Osteoblast (primary cell): Measurements from ENCODE around the gene GNAI3. TPM values are rescaled to one million over a fixed set of nuclear protein-coding genes. Genes with fewer than 3 reads are reported as not detected.
A peak's percentile ranks its signal among the peaks of the same experiment; 100 is the strongest.

Experiments
- DNase-seq: peaks from one replicate; pipeline ENCODE4 v3.0.0; 2011; ENCODE audit warnings: low spot score, mixed read lengths; ENCODE audit not compliant: insufficient read length; ENCODE audit errors: missing footprints
- H2AFZ ChIP-seq: 2 replicates; pipeline ENCODE4 v1.6.0; 2011; ENCODE audit warnings: mild to moderate bottlenecking, low read length
- H3K27ac ChIP-seq: 2 replicates; pipeline ENCODE4 v1.5.1; 2011; ENCODE audit warnings: mild to moderate bottlenecking, low read depth, low read length, moderate library complexity
- H3K27me3 ChIP-seq: 2 replicates; pipeline ENCODE4 v1.6.0; 2012; ENCODE audit warnings: mild to moderate bottlenecking, control low read depth, inconsistent platforms, low read length, moderate library complexity; ENCODE audit not compliant: insufficient read depth
- H3K36me3 ChIP-seq: 2 replicates; pipeline ENCODE4 v1.5.1; 2011; ENCODE audit warnings: mild to moderate bottlenecking, low read length, control low read depth, moderate library complexity; ENCODE audit not compliant: insufficient read depth
- H3K4me1 ChIP-seq: 2 replicates; pipeline ENCODE4 v1.5.1; 2011; ENCODE audit warnings: mild to moderate bottlenecking, low read length, control low read depth, moderate library complexity; ENCODE audit not compliant: insufficient read depth
- H3K4me2 ChIP-seq: 2 replicates; pipeline ENCODE4 v1.6.0; 2011; ENCODE audit warnings: mild to moderate bottlenecking, low read length; ENCODE audit not compliant: insufficient read depth
- H3K4me3 ChIP-seq: fragments of 200-600 bp; sonication (generic); 3 replicates; pipeline ENCODE4 v1.5.1; 2012; ENCODE audit warnings: mild to moderate bottlenecking, low read length, inconsistent platforms; ENCODE audit not compliant: insufficient read depth
- H3K79me2 ChIP-seq: 2 replicates; pipeline ENCODE4 v1.6.0; 2012; ENCODE audit warnings: mild to moderate bottlenecking, low read length, control low read depth, inconsistent platforms; ENCODE audit not compliant: insufficient read depth
- H3K9me3 ChIP-seq: 2 replicates; pipeline ENCODE4 v1.5.1; 2011; ENCODE audit warnings: low read depth, low read length, control low read depth
- H4K20me1 ChIP-seq: 2 replicates; pipeline ENCODE4 v1.6.0; 2012; ENCODE audit warnings: mild to moderate bottlenecking, low read length, control low read depth; ENCODE audit not compliant: insufficient read depth
- CTCF ChIP-seq: IDR thresholded peaks from 2 replicates; pipeline ENCODE4 v1.5.1; 2011; ENCODE audit warnings: mild to moderate bottlenecking, low read depth, low read length, moderate library complexity; ENCODE audit errors: extremely low read depth
- total RNA-seq: library from RNA; depleted of rRNA; stranded (reverse); fragments of >200 nt; gene quantifications from 2 replicates; pipeline ENCODE4 v1.2.3, GENCODE V29; 2012

GNAI3 gene
- total RNA-seq, 1 donor = 14.1 TPM

GRCh38 chr1:109543283-109543987 is 5.0 kb upstream of the GNAI3 start:
- peak; percentile 66 for DNase-seq
- no peak overlapping the region for H3K4me2 ChIP-seq
- H3K36me3 ChIP-seq = no peaks in the 10 kb centered on the region
- no peak overlapping the region for H3K27ac ChIP-seq
- no peak overlapping the region for H3K4me3 ChIP-seq
- H2AFZ ChIP-seq = no peak overlapping the region
- H3K79me2 ChIP-seq = peaks cover 16% of the 10 kb centered on the region
- TF ChIP-seq CTCF = no peak
- no peaks in the 10 kb centered on the region for H3K27me3 ChIP-seq
- no peaks in the 10 kb centered on the region for H4K20me1 ChIP-seq
- H3K9me3 ChIP-seq = no peaks in the 10 kb centered on the region
- peaks cover 22% of the 10 kb centered on the region for H3K4me1 ChIP-seq

DNA sequence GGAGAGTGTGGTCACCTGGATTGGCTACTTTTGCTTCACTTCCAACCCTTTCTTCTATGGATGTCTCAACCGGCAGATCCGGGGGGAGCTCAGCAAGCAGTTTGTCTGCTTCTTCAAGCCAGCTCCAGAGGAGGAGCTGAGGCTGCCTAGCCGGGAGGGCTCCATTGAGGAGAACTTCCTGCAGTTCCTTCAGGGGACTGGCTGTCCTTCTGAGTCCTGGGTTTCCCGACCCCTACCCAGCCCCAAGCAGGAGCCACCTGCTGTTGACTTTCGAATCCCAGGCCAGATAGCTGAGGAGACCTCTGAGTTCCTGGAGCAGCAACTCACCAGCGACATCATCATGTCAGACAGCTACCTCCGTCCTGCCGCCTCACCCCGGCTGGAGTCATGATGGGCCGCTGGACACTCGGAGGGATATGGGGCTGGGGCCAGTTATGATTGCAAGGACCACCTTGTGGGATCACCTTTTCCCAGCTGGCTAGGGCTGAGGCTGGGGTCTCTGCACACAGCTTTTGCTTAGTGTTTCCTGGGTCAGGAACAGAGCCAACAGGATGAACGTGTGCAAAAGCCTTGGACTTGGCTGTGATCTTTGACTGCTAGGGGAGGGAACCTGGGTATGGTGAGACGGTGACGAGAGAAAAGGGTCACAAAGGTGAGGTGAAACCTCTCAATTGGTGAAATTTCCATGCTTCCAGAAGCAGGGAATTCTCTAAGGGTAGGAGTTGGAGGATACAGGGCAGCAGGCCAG is 4.3 kb upstream of the GNAI3 start:
- no peak for DNase-seq
- no peaks in the 10 kb centered on the region for H3K27me3 ChIP-seq
- H3K4me2 ChIP-seq = no peak overlapping the region
- H3K36me3 ChIP-seq = no peaks in the 10 kb centered on the region
- no peak overlapping the region for H3K4me3 ChIP-seq
- H4K20me1 ChIP-seq = peaks cover 2% of the 10 kb centered on the region
- no peak overlapping the region for H3K27ac ChIP-seq
- no peaks in the 10 kb centered on the region for H3K9me3 ChIP-seq
- no peak for TF ChIP-seq CTCF
- no peak overlapping the region for H2AFZ ChIP-seq
- peaks cover 23% of the 10 kb centered on the region for H3K4me1 ChIP-seq
- H3K79me2 ChIP-seq = peaks cover 23% of the 10 kb centered on the region

GRCh38 chr1:109546311-109547109 is 1.9 kb upstream of the GNAI3 start:
- Histone ChIP-seq H4K20me1 (peaks cover 23% of the 10 kb centered on the region), H3K9me3 (no peaks in the 10 kb centered on the region), H3K27ac (peak overlapping the region; percentile 95), H2AFZ (peak overlapping the region; percentile 80), H3K27me3 (no peaks in the 10 kb centered on the region), H3K36me3 (no peaks in the 10 kb centered on the region), H3K4me2 (peak overlapping the region; percentile 90), H3K79me2 (peaks cover 46% of the 10 kb centered on the region), H3K4me1 (peaks cover 29% of the 10 kb centered on the region), H3K4me3 (peak overlapping the region; percentile 97)
- peak; percentile 92 for TF ChIP-seq CTCF
- DNase-seq = peak; percentile 97
